ENCODE measurements around the gene FOXE1.

- TF ChIP-seq CTCF (IDR thresholded peaks at IDR 0.05; ENCODE audit: low read depth, low read length, poor library complexity, severe bottlenecking) (no peak), EZH2phosphoT487 (IDR thresholded peaks at IDR 0.05; ENCODE audit: borderline replicate concordance, low read length) (no peak)
Observed at GRCh38 chr9:97866300-97866699, 13.3 kb downstream of the FOXE1 start.

All from DOHH2 (cell line).